IMR-90 (cell line): ENCODE measurements around the gene SASS6. TPM values are rescaled to one million over a fixed set of nuclear protein-coding genes. Genes with fewer than 3 reads are reported as not detected.

Experiments used
- ATAC-seq: fragments of 200-7000 bp; cut with Tn5 transposase; 2 replicates; pipeline ENCODE4 v1.9.1; 2020; ENCODE audit warnings: low read depth, mild to moderate bottlenecking, moderate library complexity
- BruUV-seq: library from RNA; stranded (reverse); fragments of 400-500 nt; replicated peaks from 2 replicates; lab custom pipeline; 2021; lab: Mats Ljungman, UMichigan
- CTCF ChIA-PET: fragments of 300-600 bp; formaldehyde crosslinking; extraction: SDS; loops from one replicate; lab custom pipeline; 2021; ENCODE audit warnings: antibody characterized with exemption; lab: Yijun Ruan, JAX
- POLR2A ChIA-PET: fragments of 300-600 bp; sonication (Branson Sonifier 250); formaldehyde crosslinking; loops from one replicate; lab custom pipeline; 2022; ENCODE audit warnings: antibody characterized with exemption; ENCODE audit not compliant: unreplicated experiment; lab: Charles Lee
- DNase-seq: peaks from one replicate; pipeline ENCODE4 v3.0.0; 2013
- H2AFZ ChIP-seq: replicated peaks from 2 replicates; pipeline ENCODE3; 2013; ENCODE audit warnings: low read length, mild to moderate bottlenecking; ENCODE audit not compliant: poor library complexity
- H2AK5ac ChIP-seq: 2 replicates; pipeline ENCODE4 v1.6.1; 2013; ENCODE audit warnings: low read depth, low read length, inconsistent platforms
- H2AK9ac ChIP-seq: replicated peaks from 2 replicates; pipeline ENCODE3; 2013; ENCODE audit warnings: mild to moderate bottlenecking, low read depth, low read length, moderate library complexity; ENCODE audit not compliant: poor library complexity
- H2BK120ac ChIP-seq: 2 replicates; pipeline ENCODE4 v1.6.1; 2013; ENCODE audit warnings: low read depth, low read length, inconsistent platforms
- H2BK15ac ChIP-seq: 3 replicates; pipeline ENCODE4 v1.6.1; 2013; ENCODE audit warnings: low read depth, low read length, inconsistent platforms
- H2BK20ac ChIP-seq: 2 replicates; pipeline ENCODE4 v1.6.1; 2013; ENCODE audit warnings: low read depth, mild to moderate bottlenecking, inconsistent platforms, low read length, moderate library complexity
- H2BK5ac ChIP-seq: 2 replicates; pipeline ENCODE4 v1.6.1; 2013; ENCODE audit warnings: mild to moderate bottlenecking, low read depth, low read length, inconsistent platforms; ENCODE audit not compliant: poor library complexity, severe bottlenecking
- H3K14ac ChIP-seq: replicated peaks from 2 replicates; pipeline ENCODE4 v1.6.1; 2013; ENCODE audit warnings: low read depth, low read length, inconsistent platforms
- H3K18ac ChIP-seq: 2 replicates; pipeline ENCODE4 v1.6.1; 2013; ENCODE audit warnings: low read depth, low read length, control low read depth
- H3K23ac ChIP-seq: 2 replicates; pipeline ENCODE4 v1.6.1; 2013; ENCODE audit warnings: low read depth, low read length, inconsistent platforms
- H3K27ac ChIP-seq: 2 replicates; pipeline ENCODE4 v1.5.1; 2013; ENCODE audit warnings: mild to moderate bottlenecking, control low read depth, low read length; ENCODE audit not compliant: insufficient read depth
- H3K27me3 ChIP-seq: 2 replicates; pipeline ENCODE4 v1.6.1; 2013; ENCODE audit warnings: low read length; ENCODE audit not compliant: control insufficient read depth, insufficient read depth
- H3K36me3 ChIP-seq: 2 replicates; pipeline ENCODE4 v1.6.1; 2013; ENCODE audit warnings: low read length, mixed read lengths; ENCODE audit not compliant: control insufficient read depth, insufficient read depth
- H3K4ac ChIP-seq: 2 replicates; pipeline ENCODE4 v1.6.1; 2013; ENCODE audit warnings: low read depth, low read length, inconsistent platforms
- H3K4me1 ChIP-seq: 2 replicates; pipeline ENCODE4 v1.6.1; 2013; ENCODE audit warnings: low read length, mixed read lengths; ENCODE audit not compliant: control insufficient read depth, insufficient read depth
- H3K4me2 ChIP-seq: 2 replicates; pipeline ENCODE4 v1.6.1; 2013; ENCODE audit warnings: low read depth, mild to moderate bottlenecking, control low read depth, low read length, moderate library complexity
- H3K4me3 ChIP-seq: 2 replicates; pipeline ENCODE4 v1.5.1; 2013; ENCODE audit warnings: low read depth, mild to moderate bottlenecking, control low read depth, low read length, moderate library complexity; ENCODE audit not compliant: insufficient read depth
- H3K56ac ChIP-seq: 2 replicates; pipeline ENCODE4 v1.6.1; 2013; ENCODE audit warnings: low read length, inconsistent platforms; ENCODE audit not compliant: insufficient read depth; ENCODE audit errors: extremely low read depth
- H3K79me1 ChIP-seq, 2 experiments: 2 replicates each; pipeline ENCODE4 v1.6.1; 2013; ENCODE audit warnings: low read length in 2 of 2, inconsistent platforms in 1 of 2, low read depth in 1 of 2
- H3K9ac ChIP-seq: 2 replicates; pipeline ENCODE4 v1.6.1; 2013; ENCODE audit warnings: low read depth, low read length, control low read depth
- H3K9me1 ChIP-seq: 2 replicates; pipeline ENCODE4 v1.6.1; 2013; ENCODE audit warnings: low read length, inconsistent platforms; ENCODE audit not compliant: insufficient read depth
- H3K9me3 ChIP-seq: 2 replicates; pipeline ENCODE4 v1.6.1; 2013; ENCODE audit warnings: low read length; ENCODE audit not compliant: control insufficient read depth, insufficient read depth
- H4K20me1 ChIP-seq: 2 replicates; pipeline ENCODE4 v1.6.1; 2013; ENCODE audit warnings: low read length, inconsistent platforms; ENCODE audit not compliant: insufficient read depth
- H4K5ac ChIP-seq: 2 replicates; pipeline ENCODE4 v1.6.1; 2013; ENCODE audit warnings: mild to moderate bottlenecking, low read depth, low read length, control low read depth
- H4K8ac ChIP-seq, 2 experiments: 2 replicates each; pipeline ENCODE4 v1.6.1; 2013; ENCODE audit warnings: low read depth in 2 of 2, low read length in 2 of 2, control low read depth in 1 of 2, inconsistent platforms in 1 of 2
- H4K91ac ChIP-seq: 2 replicates; pipeline ENCODE4 v1.6.1; 2013; ENCODE audit warnings: low read depth, low read length, inconsistent platforms; ENCODE audit not compliant: insufficient read depth
- CEBPB ChIP-seq: IDR thresholded peaks from 2 replicates; pipeline ENCODE4 v1.6.1; 2012; ENCODE audit warnings: low read depth, low read length, improper control_type of control experiment
- SMC3 ChIP-seq: fragments of 150-350 bp; IDR thresholded peaks from 2 replicates; pipeline ENCODE4 v1.6.1; 2016; ENCODE audit warnings: low read depth, mild to moderate bottlenecking, antibody characterized with exemption, low read length, moderate library complexity
- WGBS, 2 experiments: methylation state at CpG; one replicate each; pipeline versions ENCODE4 v1.1.5 to v1.1.7; 2013; ENCODE audit warnings: missing lambda C conversion rate in 2 of 2; ENCODE audit not compliant: insufficient read length in 1 of 2; ENCODE audit errors: extremely low coverage in 2 of 2; 5-methylcytosine and 5-hydroxymethylcytosine counted together
- dilution Hi-C: fragments of 300-500 bp; cut with HindIII; formaldehyde crosslinking; loops from one replicate; pipeline ENCODE4 v1.14.3; 2018; ENCODE audit warnings: low sequenced_read_pairs; ENCODE audit not compliant: unreplicated experiment
- in situ Hi-C: fragments of 300-500 bp; cut with MboI; formaldehyde crosslinking; loops from 3 replicates; pipeline ENCODE4 v1.14.3; 2019; ENCODE audit warnings: low sequenced_read_pairs, inconsistent platforms, mixed read lengths
- intact Hi-C: fragments of 100-400 bp; cut with micrococcal nuclease; formaldehyde crosslinking; loops from 2 replicates; pipeline ENCODE4 v1.10.0; 2022
- polyA plus RNA-seq, 3 experiments: library from polyadenylated mRNA; depleted of rRNA; stranded (reverse); fragments of >200 nt; gene quantifications; 2 replicates each; pipeline ENCODE4 v1.2.3, GENCODE V29; 2012; ENCODE audit warnings: low replicate concordance in 1 of 3
- total RNA-seq: library from RNA; depleted of rRNA; stranded (reverse); fragments of >200 nt; gene quantifications from 2 replicates; pipeline ENCODE4 v1.2.3, GENCODE V29; 2012

Gene SASS6
- total and polyA plus RNA-seq, 2 of the 4 experiments (the other 2 are of a cell fraction), result 1.1 to 2.7 TPM

DNA sequence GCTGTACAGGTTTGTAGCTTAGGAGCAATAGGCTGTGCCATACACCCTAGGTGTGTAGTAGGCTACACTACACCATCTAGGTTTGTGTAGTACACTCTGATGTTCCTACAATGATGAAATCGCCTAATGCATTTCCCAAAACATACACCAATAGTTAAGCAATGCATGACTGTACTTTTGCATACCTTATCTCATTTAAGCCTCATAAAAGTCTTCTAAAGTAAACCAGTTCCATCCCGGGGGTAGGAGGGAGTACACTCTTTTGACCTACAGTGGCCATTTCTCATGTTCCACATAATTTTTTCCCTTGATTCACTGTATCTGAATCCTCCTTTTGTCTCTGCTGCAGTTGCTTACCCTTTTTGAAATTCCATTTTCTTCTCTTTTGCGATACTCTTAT lies 12.4 kb upstream of the SASS6 start:
- peaks cover 22% of the 10 kb centered on the region for H3K36me3 ChIP-seq

More for the DNA sequence above, 12.4 kb upstream of the SASS6 start:
- no peak overlapping the region for H3K23ac ChIP-seq
- H3K27ac ChIP-seq, result no peak overlapping the region
- no peak overlapping the region for H3K18ac ChIP-seq
- peak; percentile 13 for DNase-seq
- in situ Hi-C loops (no loop called here), intact Hi-C loops (loop anchor here (10.0 kb wide), 1 partner anchor 90 kb away; no protein-coding TSS in a partner anchor), dilution Hi-C loops (no loop called here)
- no peak overlapping the region for H3K14ac ChIP-seq
- ATAC-seq, result no peak
- TF ChIP-seq SMC3 (no peak), CEBPB (peak; percentile 30; the same call in 1 of the 2 replicates)
- no peak overlapping the region for H2BK20ac ChIP-seq
- no peaks in the 10 kb centered on the region for H4K20me1 ChIP-seq
- H3K56ac ChIP-seq, result no peak overlapping the region
- H2BK120ac ChIP-seq, result no peak overlapping the region
- H4K8ac ChIP-seq, result no peak overlapping the region
- H2AFZ ChIP-seq, result no peak overlapping the region
- no peak overlapping the region for H2AK5ac ChIP-seq
- H4K5ac ChIP-seq, result no peak overlapping the region
- H2BK15ac ChIP-seq, result no peak overlapping the region
- H3K27me3 ChIP-seq, result no peaks in the 10 kb centered on the region
- no peak overlapping the region for H3K4ac ChIP-seq
- H3K4me2 ChIP-seq, result no peak overlapping the region
- ChIA-PET POLR2A (no interaction called here), CTCF (no interaction called here)
- no peak overlapping the region for H4K91ac ChIP-seq
- H3K9ac ChIP-seq, result no peak overlapping the region
- no peak overlapping the region for H2AK9ac ChIP-seq
- no peak overlapping the region for H3K4me3 ChIP-seq
- WGBS, 2 experiments, result 83% methylated on average over 1 of the region's 3 CpGs; no CpG with 5 or more reads in 1 of the 2 experiments
- BruUV-seq, result no TSS peak
- 0 out of 2 replicates have a peak, but pooled peaks cover 2% of the 10 kb centered on the region for H3K9me1 ChIP-seq
- no peaks in the 10 kb centered on the region for H3K4me1 ChIP-seq
- H3K79me1 ChIP-seq, result 0 out of 4 replicates have a peak, but pooled peaks cover 0 to 5% of the 10 kb centered on the region in 2 experiments
- H3K9me3 ChIP-seq, result no peaks in the 10 kb centered on the region
- no peak overlapping the region for H2BK5ac ChIP-seq
